ENCODE measurements around the gene CHD9NB. TPM values are rescaled to one million over a fixed set of nuclear protein-coding genes. Genes with fewer than 3 reads are reported as not detected.

The CHD9NB gene
- total and polyA plus RNA-seq, 10 of the 15 experiments (the other 5 are each of a cell fraction or from before 2014, with no cell fraction given): 0.14 to 1.6 (median 0.73) TPM

DNA sequence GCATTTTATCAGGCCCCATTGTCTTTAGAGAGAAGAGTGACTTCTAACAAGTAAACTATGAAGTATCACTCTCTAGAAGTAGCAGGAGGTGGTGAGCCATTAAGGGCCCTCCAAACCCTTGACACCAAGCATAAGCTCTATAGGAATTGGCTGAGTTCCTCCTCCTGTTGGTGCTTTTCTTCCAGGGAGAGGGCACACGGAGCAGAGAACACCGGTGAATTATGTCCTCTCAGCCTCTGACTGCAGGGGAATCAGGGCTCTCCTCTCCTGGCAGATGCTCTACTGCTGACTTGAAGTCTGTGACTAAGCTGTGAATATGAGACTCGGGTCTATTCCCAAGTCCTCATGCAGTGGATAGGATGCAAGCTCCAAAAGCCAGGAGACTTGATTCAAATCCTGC lies 34.4 kb upstream of the CHD9NB start:
- ChIA-PET POLR2A (no interaction called here), SMC1A (ENCODE audit: uncharacterized antibody, unreplicated experiment) (interaction anchor here (1.0 to 1.9 kb wide), 3 partner anchors 9 to 15 kb away, joined by 3 to 6 read pairs (median 3); no protein-coding TSS in a partner anchor), CTCF (interaction anchor here (1.6 kb wide), 1 partner anchor 17 kb away, joined by 4 read pairs; no protein-coding TSS in a partner anchor), RAD21 (ENCODE audit: unreplicated experiment) (interaction anchor here (0.8 kb wide), 1 partner anchor 22 kb away, joined by 4 read pairs; no protein-coding TSS in a partner anchor)
- in situ Hi-C loops (cut with MboI) (no loop called here), intact Hi-C loops (cut with micrococcal nuclease; ENCODE audit: unreplicated experiment) (no loop called here)
- Histone ChIP-seq H3K9ac (ENCODE audit: control insufficient read depth, insufficient read depth, low read length) (no peak overlapping the region), H3K27ac (ENCODE audit: control insufficient read depth, insufficient read depth) (no peak overlapping the region), H2AFZ (ENCODE audit: control insufficient read depth, low read depth, low read length) (no peak overlapping the region), H3K9me3 (replicated peaks; ENCODE audit: control insufficient read depth, insufficient read depth, low read length) (no peaks in the 10 kb centered on the region), H4K20me1 (ENCODE audit: control insufficient read depth, insufficient read depth) (no peaks in the 10 kb centered on the region), H3K4me2 (ENCODE audit: control insufficient read depth, insufficient read depth) (no peak overlapping the region), H3K27me3 (replicated peaks in 1 of 2; ENCODE audit: control insufficient read depth in 2 of 2, insufficient read depth in 2 of 2, low read length in 1 of 2) (no peaks in the 10 kb centered on the region), H3K79me2 (ENCODE audit: control insufficient read depth, insufficient read depth, low read length) (peaks cover 15% of the 10 kb centered on the region), H3K4me3 (no peak overlapping the region), H3K4me1 (ENCODE audit: control insufficient read depth, insufficient read depth, low read length) (peaks cover 24% of the 10 kb centered on the region), H3K36me3 (ENCODE audit: control insufficient read depth in 2 of 2, insufficient read depth in 2 of 2, low read length in 1 of 2) (peaks cover 1 to 3% of the 10 kb centered on the region in 2 experiments; a peak in 2 of 4 replicates)
- 81% methylated on average over 3 of the region's 3 CpGs for WGBS (ENCODE audit: insufficient coverage, insufficient replicate concordance, low lambda C conversion rate, missing lambda C conversion rate)
- TF ChIP-seq SRF (IDR thresholded peaks at IDR 0.05; ENCODE audit: low read depth in 2 of 2, low read length in 2 of 2): no peak
- FAIRE-seq (no peak), ATAC-seq (no peak), DNase-seq (ENCODE audit: low read depth, low spot score) (no peak)
- BruUV-seq (replicated peaks): no TSS peak

DNA sequence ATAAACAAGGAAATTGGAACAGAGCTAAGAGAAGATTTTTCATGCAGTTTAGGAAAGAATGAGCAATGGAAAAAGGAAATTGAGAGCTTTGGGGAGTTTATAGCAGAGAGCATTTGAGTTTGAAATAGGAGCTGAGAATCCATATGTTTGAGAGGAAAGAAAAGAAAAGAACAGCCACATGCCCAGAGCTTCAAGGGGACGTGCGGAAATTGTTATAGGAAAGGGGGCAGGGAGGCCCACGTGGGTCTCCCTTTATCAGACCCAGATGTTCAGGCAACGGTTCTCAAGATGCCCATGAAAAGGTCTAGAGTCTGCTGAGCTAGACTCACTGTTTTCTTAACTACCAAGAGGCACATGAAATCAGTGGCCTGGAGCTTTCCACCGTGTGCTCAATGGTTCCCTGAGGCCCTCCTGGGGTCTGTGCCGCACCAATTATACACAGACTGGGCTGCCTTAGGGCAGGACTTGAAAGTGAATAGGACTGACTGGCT lies 33.3 kb upstream of the CHD9NB start:
- Histone ChIP-seq H3K4me3 (no peak overlapping the region), H4K20me1 (ENCODE audit: control insufficient read depth, insufficient read depth) (no peaks in the 10 kb centered on the region), H3K9ac (ENCODE audit: control insufficient read depth, insufficient read depth, low read length) (no peak overlapping the region), H3K27me3 (replicated peaks in 1 of 2; ENCODE audit: control insufficient read depth in 2 of 2, insufficient read depth in 2 of 2, low read length in 1 of 2) (no peaks in the 10 kb centered on the region), H3K79me2 (ENCODE audit: control insufficient read depth, insufficient read depth, low read length) (peaks cover 6% of the 10 kb centered on the region), H2AFZ (ENCODE audit: control insufficient read depth, low read depth, low read length) (no peak overlapping the region), H3K27ac (ENCODE audit: control insufficient read depth, insufficient read depth) (no peak overlapping the region), H3K4me1 (ENCODE audit: control insufficient read depth, insufficient read depth, low read length) (peaks cover 13% of the 10 kb centered on the region), H3K36me3 (ENCODE audit: control insufficient read depth in 2 of 2, insufficient read depth in 2 of 2, low read length in 1 of 2) (peaks cover 1 to 3% of the 10 kb centered on the region in 2 experiments; a peak in 3 of 4 replicates), H3K4me2 (ENCODE audit: control insufficient read depth, insufficient read depth) (no peak overlapping the region), H3K9me3 (replicated peaks; ENCODE audit: control insufficient read depth, insufficient read depth, low read length) (no peaks in the 10 kb centered on the region)
- BruUV-seq (replicated peaks): TSS peak; percentile 4
- CTCF ChIA-PET: interaction anchor here (1.6 kb wide), 1 partner anchor 16 kb away, joined by 4 read pairs; no protein-coding TSS in a partner anchor
- in situ Hi-C loops (cut with MboI) (no loop called here), intact Hi-C loops (cut with micrococcal nuclease; ENCODE audit: unreplicated experiment) (no loop called here)
- SMC1A ChIA-PET (ENCODE audit: uncharacterized antibody, unreplicated experiment): interaction anchor here (0.7 to 1.9 kb wide), 6 partner anchors 14 to 69 kb away, joined by 3 to 6 read pairs (median 3); no protein-coding TSS in a partner anchor
- TF ChIP-seq IKZF2 (IDR thresholded peaks at IDR 0.05) (no peak), WRNIP1 (IDR thresholded peaks at IDR 0.05; ENCODE audit: borderline replicate concordance, low read depth, low read length) (no peak), MYC (IDR thresholded peaks at IDR 0.05; ENCODE audit: insufficient read depth, insufficient read length, insufficient replicate concordance, low read length, severe bottlenecking) (no peak), STAT3 (IDR thresholded peaks at IDR 0.05; ENCODE audit: low read depth, low read length) (no peak), TAF1 (IDR thresholded peaks at IDR 0.05; ENCODE audit: borderline replicate concordance, low read depth, low read length) (no peak), ZZZ3 (IDR thresholded peaks at IDR 0.05; ENCODE audit: control insufficient read depth, insufficient read length, low read depth) (no peak), EGR1 (IDR thresholded peaks at IDR 0.05; ENCODE audit: borderline replicate concordance in 1 of 2, low read depth in 2 of 2, low read length in 2 of 2) (no peak), ZNF384 (IDR thresholded peaks at IDR 0.05; ENCODE audit: borderline replicate concordance, low read depth, low read length) (no peak), CREB1 (IDR thresholded peaks at IDR 0.05; ENCODE audit: low read depth) (no peak)
- ATAC-seq: no peak
- RAD21 ChIA-PET (ENCODE audit: unreplicated experiment): interaction anchor here (0.6 kb wide), 1 partner anchor 15 kb away, joined by 4 read pairs; no protein-coding TSS in a partner anchor
- DNase-seq (ENCODE audit: low read depth, low spot score): no peak
- no peak for FAIRE-seq
- WGBS (ENCODE audit: insufficient coverage, insufficient replicate concordance, low lambda C conversion rate, missing lambda C conversion rate): 89% methylated on average over 6 of the region's 6 CpGs
- POLR2A ChIA-PET: interaction anchor here (1.1 kb wide), 1 partner anchor 14 kb away, joined by 3 read pairs; no protein-coding TSS in a partner anchor

All from GM12878 (cell line).